ENCODE data around the gene MBP.

Gene MBP

GRCh38 chr18:76935722-76936337 lies 196.8 kb downstream of the MBP start:
- no peak for DNase-seq (ENCODE audit: low read depth, low spot score)
- Histone ChIP-seq H3K36me3 (ENCODE audit: insufficient read depth, low read length) (peaks cover 14% of the 10 kb centered on the region), H3K9me3 (ENCODE audit: low read depth, low read length) (no peaks in the 10 kb centered on the region), H3K27ac (no peak overlapping the region), H3K4me3 (no peak overlapping the region), H3K9ac (ENCODE audit: insufficient read length) (no peak overlapping the region)
- TF ChIP-seq POLR2AphosphoS5 (IDR thresholded peaks at IDR 0.05; ENCODE audit: borderline replicate concordance, low read depth, low read length) (no peak), FOXP2 (optimal IDR thresholded peaks at IDR 0.05; ENCODE audit: control extremely low read depth, extremely low read length, insufficient read depth) (no peak), EZH2 (IDR thresholded peaks at IDR 0.05) (no peak)

GRCh38 chr18:76932026-76932819 lies 200.4 kb downstream of the MBP start:
- Histone ChIP-seq H3K9ac (ENCODE audit: insufficient read length) (no peak overlapping the region), H3K9me3 (ENCODE audit: low read depth, low read length) (no peaks in the 10 kb centered on the region), H3K36me3 (ENCODE audit: insufficient read depth, low read length) (peaks cover 23% of the 10 kb centered on the region), H3K27ac (no peak overlapping the region), H3K4me3 (no peak overlapping the region)
- DNase-seq (ENCODE audit: low read depth, low spot score) = no peak
- no peak for TF ChIP-seq EZH2 (IDR thresholded peaks at IDR 0.05)
- no peak for TF ChIP-seq POLR2AphosphoS5 (IDR thresholded peaks at IDR 0.05; ENCODE audit: borderline replicate concordance, low read depth, low read length)
- no peak for TF ChIP-seq FOXP2 (optimal IDR thresholded peaks at IDR 0.05; ENCODE audit: control extremely low read depth, extremely low read length, insufficient read depth)

GRCh38 chr18:76931171-76931570 lies 201.4 kb downstream of the MBP start:
- Histone ChIP-seq H3K9ac (ENCODE audit: insufficient read length) (no peak overlapping the region), H3K36me3 (ENCODE audit: insufficient read depth, low read length) (peaks cover 25% of the 10 kb centered on the region), H3K4me3 (no peak overlapping the region), H3K9me3 (ENCODE audit: low read depth, low read length) (no peaks in the 10 kb centered on the region), H3K27ac (no peak overlapping the region)
- no peak for DNase-seq (ENCODE audit: low read depth, low spot score)
- TF ChIP-seq FOXP2 (optimal IDR thresholded peaks at IDR 0.05; ENCODE audit: control extremely low read depth, extremely low read length, insufficient read depth) (no peak), EZH2 (IDR thresholded peaks at IDR 0.05) (no peak), POLR2AphosphoS5 (IDR thresholded peaks at IDR 0.05; ENCODE audit: borderline replicate concordance, low read depth, low read length) (no peak)
